ENCODE data around the gene HIGD2A. TPM values are rescaled to one million over a fixed set of nuclear protein-coding genes. Genes with fewer than 3 reads are reported as not detected.

HIGD2A gene
- total RNA-seq, 2 donors from 2014 or later = 66.9 to 90.4 TPM

- peak; percentile 31 for DNase-seq (ENCODE audit: low spot score)
- intact Hi-C loops (cut with DNase I) = loop anchor here in 1 of 2 donors (5.0 to 10.0 kb wide), 2 partner anchors 35 to 132 kb away; partner anchors contain the start of genes CDHR2 and FAF2
Measured at GRCh38 chr5:176412517-176413254, 24.1 kb downstream of the HIGD2A start.

GRCh38 chr5:176413255-176413565 is 24.7 kb downstream of the HIGD2A start:
- peak; percentile 84 for DNase-seq (ENCODE audit: low spot score)
- intact Hi-C loops (cut with DNase I) = loop anchor here in 1 of 2 donors (5.0 to 10.0 kb wide), 2 partner anchors 34 to 132 kb away; partner anchors contain the start of genes CDHR2 and FAF2

- peak; percentile 69 for DNase-seq (ENCODE audit: low spot score)
- intact Hi-C loops (cut with DNase I) = loop anchor here in 1 of 2 donors (5.0 to 10.0 kb wide), 2 partner anchors 34 to 131 kb away; partner anchors contain the start of genes CDHR2 and FAF2
Measured at GRCh38 chr5:176413709-176414191, 25.2 kb downstream of the HIGD2A start.

- intact Hi-C loops (cut with DNase I) = loop anchor here in 1 of 2 donors (5.0 to 10.0 kb wide), 2 partner anchors 33 to 130 kb away; partner anchors contain the start of genes CDHR2 and FAF2
- DNase-seq (ENCODE audit: low spot score) = no peak
Measured at GRCh38 chr5:176414704-176415103, 26.2 kb downstream of the HIGD2A start.

GRCh38 chr5:176415240-176415951 is 26.8 kb downstream of the HIGD2A start:
- peak; percentile 30 for DNase-seq (ENCODE audit: low spot score)
- intact Hi-C loops (cut with DNase I) = loop anchor here in 1 of 2 donors (10.0 kb wide), 1 partner anchor 129 kb away; the partner anchor contains the start of gene CDHR2

- DNase-seq (ENCODE audit: low spot score) = peak; percentile 97
- intact Hi-C loops (cut with DNase I) = loop anchor here in 1 of 2 donors (10.0 kb wide), 1 partner anchor 129 kb away; the partner anchor contains the start of gene CDHR2
Measured at GRCh38 chr5:176415952-176416924, 27.7 kb downstream of the HIGD2A start, which contains the start of gene CLTB. TSS of gene CLTB (minus strand) at chr5:176416539. CDS start at chr5:176416363, 176 bp downstream.

GRCh38 chr5:176416965-176417364 is 28.4 kb downstream of the HIGD2A start:
- intact Hi-C loops (cut with DNase I) = loop anchor here in 1 of 2 donors (10.0 kb wide), 1 partner anchor 128 kb away; the partner anchor contains the start of gene CDHR2
- DNase-seq (ENCODE audit: low spot score) = peak; percentile 64

- DNase-seq (ENCODE audit: low spot score) = peak; percentile 41
- intact Hi-C loops (cut with DNase I) = loop anchor here in 1 of 2 donors (10.0 kb wide), 1 partner anchor 127 kb away; the partner anchor contains the start of gene CDHR2
Measured at GRCh38 chr5:176418251-176418650, 29.7 kb downstream of the HIGD2A start.

- intact Hi-C loops (cut with DNase I) = no loop called here
- no peak for DNase-seq (ENCODE audit: low spot score)
Measured at GRCh38 chr5:176420086-176420485, 31.5 kb downstream of the HIGD2A start.

- no peak for DNase-seq (ENCODE audit: low spot score)
- intact Hi-C loops (cut with DNase I) = no loop called here
Measured at GRCh38 chr5:176420972-176421544, 32.5 kb downstream of the HIGD2A start.

GRCh38 chr5:176424181-176424580 is 35.6 kb downstream of the HIGD2A start:
- intact Hi-C loops (cut with DNase I) = no loop called here
- peak; percentile 51 for DNase-seq (ENCODE audit: low spot score)

GRCh38 chr5:176425138-176425537 is 36.6 kb downstream of the HIGD2A start:
- intact Hi-C loops (cut with DNase I) = no loop called here
- DNase-seq (ENCODE audit: low spot score) = no peak

- intact Hi-C loops (cut with DNase I) = no loop called here
- no peak for DNase-seq (ENCODE audit: low spot score)
Measured at GRCh38 chr5:176425791-176426190, 37.2 kb downstream of the HIGD2A start.

GRCh38 chr5:176426876-176427275 is 38.3 kb downstream of the HIGD2A start:
- no peak for DNase-seq (ENCODE audit: low spot score)
- intact Hi-C loops (cut with DNase I) = no loop called here

GRCh38 chr5:176427971-176428370 is 39.4 kb downstream of the HIGD2A start:
- DNase-seq (ENCODE audit: low spot score) = no peak
- intact Hi-C loops (cut with DNase I) = no loop called here

GRCh38 chr5:176429972-176430371 is 41.4 kb downstream of the HIGD2A start:
- intact Hi-C loops (cut with DNase I) = no loop called here
- DNase-seq (ENCODE audit: low spot score) = no peak

GRCh38 chr5:176432707-176433106 is 44.2 kb downstream of the HIGD2A start:
- intact Hi-C loops (cut with DNase I) = no loop called here
- DNase-seq (ENCODE audit: low spot score) = no peak

GRCh38 chr5:176436656-176437055 is 48.1 kb downstream of the HIGD2A start:
- intact Hi-C loops (cut with DNase I) = no loop called here
- DNase-seq (ENCODE audit: low spot score) = no peak

Measured in posterior vena cava (tissue), 2 donors.